HG02571 (cell line): ENCODE measurements around the gene RACGAP1.

Experiments
- ATAC-seq: cut with Tn5 transposase; IDR thresholded peaks from one replicate; pipeline ENCODE4 v1.9.1; 2021; ENCODE audit warnings: mild to moderate bottlenecking, moderate library complexity; ENCODE audit not compliant: unreplicated experiment

RACGAP1 gene

DNA sequence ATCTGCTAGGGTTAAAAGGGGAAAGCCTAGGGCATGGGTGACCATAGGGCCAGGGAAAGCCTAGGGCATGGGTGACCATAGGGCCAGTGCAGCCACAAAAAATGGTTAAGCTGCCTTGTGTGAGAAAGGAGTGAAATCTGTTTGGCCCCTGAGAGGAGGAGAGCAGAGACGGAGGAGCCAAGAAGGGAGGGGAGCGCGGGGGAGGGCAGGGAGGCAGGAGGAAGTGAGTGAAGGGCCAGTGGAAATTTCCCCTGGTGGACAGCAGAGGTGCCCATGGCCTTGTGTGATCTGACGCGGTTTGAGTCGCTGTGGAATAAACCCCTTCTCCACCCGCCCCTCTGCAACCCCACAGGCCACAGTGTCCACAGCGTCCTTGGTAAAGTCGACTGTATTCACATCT is 53.2 kb downstream of the RACGAP1 start:
- no peak for ATAC-seq

DNA sequence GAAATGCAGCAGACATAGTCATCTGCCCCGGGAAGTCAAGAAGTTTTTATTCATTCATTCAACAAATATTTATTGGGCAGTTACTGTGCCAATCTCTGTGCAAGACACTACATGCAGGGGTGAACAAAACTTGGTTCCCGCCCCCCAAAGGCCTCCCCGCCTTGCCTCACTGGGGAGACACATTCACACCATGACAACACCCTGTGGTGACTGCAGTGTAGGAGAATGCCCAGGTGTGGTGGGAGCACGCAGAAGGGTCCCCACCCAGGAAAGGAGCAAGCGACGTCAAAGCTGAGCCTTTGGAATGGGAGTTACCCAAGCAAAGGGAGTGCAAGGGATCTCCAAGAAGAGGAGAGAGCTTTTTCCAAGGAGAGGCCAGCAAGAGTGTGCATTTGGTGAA is 54.2 kb downstream of the RACGAP1 start:
- ATAC-seq: no peak

- ATAC-seq: no peak
Observed at GRCh38 chr12:49970658-49971057, 54.6 kb downstream of the RACGAP1 start.

DNA sequence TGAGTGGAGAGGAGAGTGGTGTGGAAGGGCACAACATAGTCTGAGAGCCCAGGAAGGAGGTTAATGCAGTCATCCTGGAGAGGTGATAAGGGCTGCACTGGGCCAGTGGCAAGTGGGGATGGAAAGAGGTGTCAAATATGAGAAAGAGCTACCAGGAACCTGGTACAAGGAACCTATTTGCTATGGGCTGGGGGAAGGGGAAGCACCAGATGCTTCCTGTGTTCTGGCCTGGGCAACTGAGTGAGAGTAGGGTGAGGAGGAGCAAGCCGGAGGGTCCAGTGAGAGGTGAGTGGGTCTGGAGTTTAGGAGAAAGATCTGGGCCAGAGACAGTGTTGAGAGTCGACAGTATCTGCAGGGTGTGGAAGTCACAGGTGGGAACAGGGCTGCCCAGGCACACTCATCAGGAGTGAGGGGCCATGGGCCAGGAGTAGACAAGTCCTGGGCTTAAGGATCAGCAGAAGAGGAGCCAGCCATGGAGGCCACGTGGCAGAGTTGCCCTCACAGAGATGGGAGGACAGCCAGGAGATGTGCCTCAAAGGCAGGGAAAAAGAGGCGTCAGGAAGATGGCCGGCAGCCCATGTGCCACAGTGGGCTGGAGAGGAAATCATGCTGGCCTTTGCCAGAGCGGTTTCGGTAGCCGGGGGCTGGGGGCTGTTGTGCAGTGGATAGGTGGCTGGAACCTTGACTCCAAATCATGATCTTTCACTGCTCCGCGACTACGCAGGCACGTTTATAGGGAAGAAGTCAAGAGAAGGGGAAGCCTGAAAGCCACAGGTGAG is 55.5 kb downstream of the RACGAP1 start:
- ATAC-seq: no peak

DNA sequence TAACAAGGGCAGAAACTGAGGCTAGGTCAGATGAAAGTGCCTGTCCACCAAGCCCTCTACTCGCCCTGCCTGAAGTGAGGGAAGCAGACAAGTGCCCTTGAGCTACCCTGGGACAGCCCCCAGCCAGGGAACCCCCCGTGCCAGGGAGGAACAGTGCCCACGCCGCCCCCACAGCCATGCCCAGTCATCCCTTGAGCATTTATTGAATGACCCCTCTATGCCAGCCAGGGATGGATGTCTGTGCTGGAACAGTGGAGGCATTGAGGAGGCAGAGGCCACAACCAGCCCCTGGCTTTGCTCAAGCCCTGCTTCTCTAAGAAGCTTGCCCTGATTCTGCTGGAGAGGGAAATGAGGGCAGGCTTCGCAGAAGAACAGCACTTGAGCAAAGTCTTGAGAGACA is 56.3 kb downstream of the RACGAP1 start:
- no peak for ATAC-seq

DNA sequence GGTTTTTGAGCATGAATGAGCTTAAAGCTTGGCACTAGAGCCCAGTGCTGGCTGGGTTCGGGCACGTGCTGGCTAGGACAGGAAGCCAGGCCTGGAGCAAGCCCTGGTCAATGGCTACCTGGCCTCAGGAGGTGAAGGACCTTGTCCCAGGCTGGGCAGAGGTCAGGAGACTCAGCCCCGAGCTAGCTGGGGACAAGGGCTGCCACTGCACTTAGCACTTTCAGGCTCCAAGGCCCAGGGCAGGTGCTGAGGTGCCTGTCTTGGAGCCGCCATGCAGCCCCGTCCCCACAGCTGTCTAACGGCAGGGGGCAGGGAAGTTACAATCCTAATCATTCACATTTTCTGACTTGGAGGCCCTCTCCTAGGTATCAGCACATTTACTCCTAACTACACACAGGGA is 56.8 kb downstream of the RACGAP1 start:
- ATAC-seq: no peak

- ATAC-seq: peak; percentile 5
Observed at GRCh38 chr12:49967777-49968250, 57.5 kb downstream of the RACGAP1 start.

- ATAC-seq: peak; percentile 59
Observed at GRCh38 chr12:49967042-49967776, 58.1 kb downstream of the RACGAP1 start.

DNA sequence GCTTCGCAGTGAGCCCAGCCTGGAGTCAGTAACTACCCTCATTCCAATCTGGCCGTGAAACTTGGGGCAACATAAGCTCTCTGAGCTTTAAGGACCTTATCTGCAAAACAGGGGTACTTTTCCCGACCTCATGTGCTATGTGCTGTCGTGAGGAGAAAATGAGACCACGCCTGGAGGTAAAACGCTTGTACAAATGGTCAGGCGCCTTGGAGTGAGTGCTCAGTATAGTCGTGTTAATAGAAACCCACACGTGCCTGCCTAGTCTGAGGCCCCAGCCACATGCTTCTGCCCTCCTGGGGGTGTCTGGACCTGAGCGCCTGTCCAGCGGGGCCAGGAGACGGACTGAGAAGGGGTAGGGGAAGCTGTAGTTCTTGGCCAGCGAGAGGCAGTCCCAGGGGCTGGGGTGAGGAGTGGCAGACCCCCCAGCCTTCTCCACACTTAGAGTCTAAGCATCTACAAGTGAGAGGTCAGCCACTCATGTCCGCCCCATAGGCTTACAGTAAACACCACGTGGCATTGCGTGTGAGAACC is 58.7 kb downstream of the RACGAP1 start:
- ATAC-seq: no peak

- ATAC-seq: no peak
Observed at GRCh38 chr12:49965836-49966235, 59.5 kb downstream of the RACGAP1 start.

DNA sequence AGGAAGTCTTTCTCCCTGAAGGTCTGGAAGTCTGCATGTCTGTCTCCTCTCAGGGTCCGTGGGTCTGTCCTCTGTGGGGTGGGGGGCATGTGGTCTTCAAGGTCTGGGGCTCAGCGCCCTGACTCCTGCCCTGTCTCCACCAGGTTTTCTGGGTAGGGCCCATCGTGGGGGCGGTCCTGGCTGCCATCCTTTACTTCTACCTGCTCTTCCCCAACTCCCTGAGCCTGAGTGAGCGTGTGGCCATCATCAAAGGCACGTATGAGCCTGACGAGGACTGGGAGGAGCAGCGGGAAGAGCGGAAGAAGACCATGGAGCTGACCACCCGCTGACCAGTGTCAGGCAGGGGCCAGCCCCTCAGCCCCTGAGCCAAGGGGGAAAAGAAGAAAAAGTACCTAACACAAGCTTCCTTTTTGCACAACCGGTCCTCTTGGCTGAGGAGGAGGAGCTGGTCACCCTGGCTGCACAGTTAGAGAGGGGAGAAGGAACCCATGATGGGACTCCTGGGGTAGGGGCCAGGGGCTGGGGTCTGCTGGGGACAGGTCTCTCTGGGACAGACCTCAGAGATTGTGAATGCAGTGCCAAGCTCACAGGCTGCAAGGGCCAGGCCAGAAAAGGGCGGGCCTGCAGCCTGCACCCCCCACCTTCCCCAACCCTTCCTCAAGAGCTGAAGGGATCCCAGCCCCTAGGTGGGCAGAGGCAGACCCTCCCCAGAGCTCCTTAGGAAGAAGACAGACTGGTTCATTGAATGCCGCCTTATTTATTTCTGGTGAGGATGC is 60.3 kb downstream of the RACGAP1 start:
- ATAC-seq: no peak

DNA sequence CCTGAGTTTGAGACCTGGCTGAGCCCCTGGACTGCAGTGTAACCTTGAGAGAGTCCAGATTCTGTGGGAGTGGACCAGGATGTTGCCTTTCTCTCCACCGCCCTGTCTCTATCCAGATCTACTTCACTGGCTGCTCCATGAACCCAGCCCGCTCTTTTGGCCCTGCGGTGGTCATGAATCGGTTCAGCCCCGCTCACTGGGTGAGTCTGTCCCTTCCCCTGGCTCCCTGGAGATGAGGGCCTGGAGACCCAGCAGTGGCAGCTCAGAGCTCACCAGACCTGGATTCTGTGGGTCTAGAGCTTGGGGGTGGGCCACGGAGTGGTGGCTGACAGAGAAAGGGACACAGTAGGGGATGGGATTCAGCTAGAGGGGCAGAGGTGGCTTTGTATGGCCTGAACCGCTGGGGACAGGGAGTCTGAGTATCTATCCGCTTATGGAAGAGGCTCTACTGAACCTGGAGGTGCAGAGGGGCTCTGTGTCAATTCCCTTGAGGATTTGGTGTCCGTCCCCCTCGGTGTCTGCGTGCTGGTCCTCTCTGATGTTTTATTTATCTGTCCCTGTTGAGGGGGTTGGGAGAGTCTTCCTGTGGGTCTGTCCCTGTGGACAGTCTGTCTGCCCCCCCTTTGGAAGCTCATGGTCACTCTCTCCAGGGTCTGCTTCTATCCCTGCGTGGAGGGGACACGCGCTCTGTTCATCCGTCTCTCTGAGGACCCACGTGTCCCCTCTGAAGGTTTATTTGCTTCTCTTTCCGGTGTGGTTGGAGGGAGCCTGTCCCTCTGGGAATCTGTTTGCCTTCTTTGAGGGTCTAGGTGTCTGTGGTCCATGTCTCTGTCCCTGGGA is 61.1 kb downstream of the RACGAP1 start:
- no peak for ATAC-seq

DNA sequence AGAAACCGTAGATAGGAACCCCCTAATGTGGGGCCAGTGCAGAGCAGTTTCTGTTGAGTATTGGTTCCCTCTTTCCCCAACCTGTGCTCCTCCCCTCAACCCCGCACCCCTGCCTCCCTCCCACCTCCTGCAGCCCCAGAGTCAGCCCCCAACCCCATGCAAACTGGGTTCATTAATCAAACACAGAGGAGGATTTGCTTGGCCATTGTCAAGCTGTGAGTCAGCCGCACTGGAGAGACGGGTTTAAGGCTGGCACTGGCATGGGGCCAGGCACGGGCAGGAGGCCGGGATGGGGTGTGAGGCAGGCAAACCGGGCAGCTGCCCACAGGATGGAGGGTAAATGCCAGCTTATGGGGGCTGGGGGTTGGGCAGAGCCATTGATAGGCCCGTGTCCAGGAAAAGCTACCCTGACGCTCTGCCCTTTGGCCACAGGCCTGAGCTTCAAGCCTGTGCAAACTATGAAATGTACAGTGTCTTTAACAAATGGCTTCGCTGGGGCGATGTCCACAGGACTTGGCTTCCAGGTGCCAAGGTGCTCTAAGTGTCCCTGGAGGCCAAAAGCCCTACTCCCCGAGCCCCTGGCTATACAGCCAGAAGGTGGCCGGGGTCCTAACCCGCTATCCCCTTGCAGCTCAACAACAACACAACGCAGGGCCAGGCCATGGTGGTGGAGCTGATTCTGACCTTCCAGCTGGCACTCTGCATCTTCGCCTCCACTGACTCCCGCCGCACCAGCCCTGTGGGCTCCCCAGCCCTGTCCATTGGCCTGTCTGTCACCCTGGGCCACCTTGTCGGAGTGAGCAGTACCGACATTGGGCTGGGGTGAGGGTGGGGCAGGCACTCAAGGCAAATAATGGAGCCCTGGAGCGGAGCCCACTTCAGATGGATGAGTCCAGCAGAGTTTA is 62.2 kb downstream of the RACGAP1 start:
- no peak for ATAC-seq

GRCh38 chr12:49961993-49962764 is 63.1 kb downstream of the RACGAP1 start:
- ATAC-seq: no peak

DNA sequence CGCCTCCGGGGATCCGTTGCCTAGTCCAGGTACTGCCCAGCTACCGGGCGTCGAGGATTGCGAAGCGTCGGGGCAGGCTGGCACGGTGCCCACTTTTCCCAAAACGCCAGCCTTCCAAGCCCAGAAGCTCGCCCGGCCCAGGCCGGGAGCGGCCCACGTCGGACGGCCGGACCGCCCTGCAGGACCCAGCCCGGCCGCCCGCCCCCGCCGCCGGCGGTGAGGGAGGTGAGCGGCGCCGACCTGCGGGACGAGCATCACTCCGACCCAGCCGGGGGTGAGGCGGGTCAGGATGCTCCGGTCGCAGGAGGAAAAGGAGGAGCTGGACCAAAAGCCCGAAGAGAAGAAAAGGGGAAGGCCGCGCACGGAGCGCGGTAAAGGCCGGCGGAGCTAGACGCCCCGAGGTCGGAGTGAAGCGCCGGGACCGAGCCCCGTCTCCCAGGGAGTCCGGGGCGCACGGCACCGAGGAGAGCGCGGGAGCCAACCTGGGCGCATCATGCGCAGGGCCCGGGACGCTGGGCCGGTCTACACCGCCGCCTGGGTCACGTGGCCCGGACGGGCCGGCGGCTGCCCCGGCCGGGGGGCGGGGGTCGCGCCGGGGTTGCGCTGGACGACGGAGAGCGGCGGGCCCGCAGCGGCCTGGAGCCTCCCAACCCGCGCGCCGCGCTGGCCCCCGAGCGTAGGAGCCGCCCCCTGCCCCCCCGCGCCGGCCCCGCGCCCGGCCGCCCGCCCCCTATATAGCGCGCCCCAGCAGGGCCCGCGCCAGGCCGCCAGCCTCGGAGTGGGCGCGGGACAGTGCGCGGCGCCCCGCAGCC is 64.0 kb downstream of the RACGAP1 start, which contains the start of gene AQP5:
Gene AQP5, plus strand, starts transcription at position 762 of the 812 bp plus-strand sequence. CDS start 146 bp downstream, outside the sequence.
- ATAC-seq: no peak

GRCh38 chr12:49960474-49961110 is 64.7 kb downstream of the RACGAP1 start:
- ATAC-seq: no peak
